Naive thymus-derived CD8-positive, alpha-beta T cell (primary cell): ENCODE data around the gene SH2D7. TPM values are rescaled to one million over a fixed set of nuclear protein-coding genes. Genes with fewer than 3 reads are reported as not detected.

Experiments used
- ATAC-seq, 2 donors: fragments of 150-1000 bp; cut with Tn5 transposase in 1 of 2; sonication (Bioruptor Pico), chemical (Tn5 transposase) in 1 of 2; 1 replicate in 1 of 2; 2 replicates in 1 of 2; pipeline ENCODE4 v1.10.0; 2021; ENCODE audit warnings: mild to moderate bottlenecking in 2 of 2, moderate library complexity in 2 of 2
- POLR2A ChIA-PET: fragments of 350-600 bp; sonication (Branson Sonifier 250); formaldehyde crosslinking; loops from one replicate; lab custom pipeline; 2021; ENCODE audit warnings: antibody characterized with exemption; lab: Charles Lee
- DNase-seq, 10 donors: peaks; one replicate each; pipeline versions ENCODE4 v3.0.0 to v3.0.0-alpha.2; 2020 to 2022
- H3K27ac Mint-ChIP-seq, 10 donors: one replicate each; pipeline ENCODE4 v1.8.0; 2020 to 2022; ENCODE audit warnings: mild to moderate bottlenecking in 10 of 10, mixed read lengths in 10 of 10, moderate library complexity in 4 of 10, inconsistent platforms in 1 of 10
- H3K27me3 Mint-ChIP-seq, 5 donors: one replicate each; pipeline ENCODE4 v1.8.0; 2021 to 2022; ENCODE audit warnings: mixed read lengths in 5 of 5
- H3K36me3 Mint-ChIP-seq, 3 donors: one replicate each; pipeline ENCODE4 v1.8.0; 2020 to 2022; ENCODE audit warnings: mixed read lengths in 3 of 3, mild to moderate bottlenecking in 2 of 3, inconsistent platforms in 1 of 3
- H3K4me1 Mint-ChIP-seq, 4 donors: one replicate each; pipeline ENCODE4 v1.8.0; 2021 to 2022; ENCODE audit warnings: mixed read lengths in 4 of 4
- H3K4me3 Mint-ChIP-seq, 10 donors: one replicate each; pipeline ENCODE4 v1.8.0; 2020 to 2022; ENCODE audit warnings: mild to moderate bottlenecking in 10 of 10, mixed read lengths in 10 of 10, moderate library complexity in 6 of 10, inconsistent platforms in 1 of 10
- H3K9me3 Mint-ChIP-seq, 9 donors: one replicate each; pipeline ENCODE4 v1.8.0; 2020 to 2022; ENCODE audit warnings: mixed read lengths in 9 of 9, mild to moderate bottlenecking in 3 of 9, inconsistent platforms in 1 of 9, moderate library complexity in 1 of 9
- polyA plus RNA-seq, 3 donors: library from polyadenylated mRNA; unstranded; fragments of 300-500 nt; fragmentation: Illumina TruSeq; gene quantifications; one replicate each; pipeline ENCODE4 v1.2.3, GENCODE V29; 2021
- total RNA-seq, 8 experiments: library from RNA in 2 of 8; stranded (reverse) in 2 of 8; gene quantifications; one replicate each; pipeline ENCODE4 v1.2.3 and lab custom pipeline; 2021 to 2026

The SH2D7 gene
- total and polyA plus RNA-seq, 5 experiments from 2014 or later = 0.19 TPM; not detected in 4

- ATAC-seq (peak; percentile 69 to 71), DNase-seq (peak in 2 of 10 donors; percentile 17 to 33)
- Mint-ChIP-seq H3K4me3 (peak overlapping the region; percentile 70 to 89 (median 80)), H3K9me3 (no peaks in the 10 kb centered on the region), H3K27me3 (no peaks in the 10 kb centered on the region), H3K4me1 (peaks cover 16 to 47% (median 32%) of the 10 kb centered on the region in 4 donors), H3K36me3 (no peaks in the 10 kb centered on the region), H3K27ac (peak overlapping the region; percentile 81 to 96 (median 94))
- POLR2A ChIA-PET = interaction anchor here (0.5 to 2.5 kb wide), 7 partner anchors 10 to 291 kb away, joined by 3 to 29 read pairs (median 4); partner anchors contain the start of genes DNAJA4, IDH3A, SKIC8 and TBC1D2B
Measured at GRCh38 chr15:78130466-78131294, 38.3 kb downstream of the SH2D7 start.

- H3K27ac Mint-ChIP-seq = peak within 1 kb of the TSS; percentile 83 to 96 (median 94)
- H3K36me3 Mint-ChIP-seq = no peaks in the 10 kb centered on the region
- DNase-seq (peak; percentile 68 to 87 (median 80)), ATAC-seq (peak; percentile 79 to 81)
- POLR2A ChIA-PET = interaction anchor here (0.5 to 2.5 kb wide), 8 partner anchors 9 to 291 kb away, joined by 3 to 29 read pairs (median 4); partner anchors contain the start of genes DNAJA4, IDH3A, SKIC8 and TBC1D2B
- H3K4me1 Mint-ChIP-seq = peaks cover 16 to 47% (median 33%) of the 10 kb centered on the region in 4 donors
- H3K4me3 Mint-ChIP-seq = peak within 1 kb of the TSS; percentile 77 to 89 (median 84)
- H3K27me3 Mint-ChIP-seq = no peaks in the 10 kb centered on the region
- H3K9me3 Mint-ChIP-seq = no peaks in the 10 kb centered on the region
Measured at GRCh38 chr15:78131295-78132061, 39.1 kb downstream of the SH2D7 start, which contains the start of gene CIB2. Gene CIB2, minus strand, starts transcription at chr15:78131445. Its CDS starts 230 bp downstream, at chr15:78131215.

GRCh38 chr15:78133801-78134200, 41.4 kb downstream of the SH2D7 start:
- no peaks in the 10 kb centered on the region for H3K27me3 Mint-ChIP-seq
- no peaks in the 10 kb centered on the region for H3K36me3 Mint-ChIP-seq
- H3K9me3 Mint-ChIP-seq = no peaks in the 10 kb centered on the region
- H3K4me1 Mint-ChIP-seq = peaks cover 14 to 38% (median 32%) of the 10 kb centered on the region in 4 donors
- DNase-seq = no peak
- ATAC-seq = no peak
- POLR2A ChIA-PET = no interaction called here
- H3K27ac Mint-ChIP-seq = peak overlapping the region in 3 of 10 donors; percentile 55 to 83 (median 58)
- no peak overlapping the region for H3K4me3 Mint-ChIP-seq

- H3K27ac Mint-ChIP-seq = no peak overlapping the region
- H3K27me3 Mint-ChIP-seq = no peaks in the 10 kb centered on the region
- no peak for ATAC-seq
- DNase-seq = no peak
- POLR2A ChIA-PET = interaction anchor here (1.1 kb wide), 1 partner anchor 10 kb away, joined by 3 read pairs; the partner anchor contains the start of gene IDH3A
- no peaks in the 10 kb centered on the region for H3K36me3 Mint-ChIP-seq
- peaks cover 0 to 2% (median under 1%) of the 10 kb centered on the region in 4 donors for H3K4me1 Mint-ChIP-seq
- H3K4me3 Mint-ChIP-seq = no peak overlapping the region
- no peaks in the 10 kb centered on the region for H3K9me3 Mint-ChIP-seq
Measured at GRCh38 chr15:78139578-78139977, 47.2 kb downstream of the SH2D7 start.

GRCh38 chr15:78140292-78140691, 47.9 kb downstream of the SH2D7 start:
- POLR2A ChIA-PET = interaction anchor here (1.2 kb wide), 1 partner anchor 9 kb away, joined by 4 read pairs; the partner anchor contains the start of gene CIB2
- Mint-ChIP-seq H3K27ac (no peak overlapping the region), H3K4me3 (no peak overlapping the region), H3K27me3 (no peaks in the 10 kb centered on the region), H3K4me1 (peaks cover 0 to 2% (median under 1%) of the 10 kb centered on the region in 4 donors), H3K9me3 (no peaks in the 10 kb centered on the region), H3K36me3 (no peaks in the 10 kb centered on the region)
- ATAC-seq (no peak), DNase-seq (no peak)

GRCh38 chr15:78142332-78142731, 50.0 kb downstream of the SH2D7 start:
- no peak overlapping the region for H3K27ac Mint-ChIP-seq
- no peaks in the 10 kb centered on the region for H3K27me3 Mint-ChIP-seq
- peaks cover 2 to 4% (median 3%) of the 10 kb centered on the region in 4 donors for H3K4me1 Mint-ChIP-seq
- H3K4me3 Mint-ChIP-seq = no peak overlapping the region
- no peaks in the 10 kb centered on the region for H3K9me3 Mint-ChIP-seq
- no peak for ATAC-seq
- no peak for DNase-seq
- H3K36me3 Mint-ChIP-seq = no peaks in the 10 kb centered on the region
- POLR2A ChIA-PET = no interaction called here

- H3K4me3 Mint-ChIP-seq = no peak overlapping the region
- H3K27me3 Mint-ChIP-seq = no peaks in the 10 kb centered on the region
- POLR2A ChIA-PET = interaction anchor here (0.6 to 4.8 kb wide), 2 partner anchors 15 to 390 kb away, joined by 3 to 29 read pairs; partner anchors contain the start of gene CIB2
- H3K27ac Mint-ChIP-seq = peak overlapping the region in 1 of 10 donors; percentile 34
- ATAC-seq = no peak
- H3K9me3 Mint-ChIP-seq = no peaks in the 10 kb centered on the region
- no peak for DNase-seq
- no peaks in the 10 kb centered on the region for H3K36me3 Mint-ChIP-seq
- peaks cover 22 to 36% (median 31%) of the 10 kb centered on the region in 4 donors for H3K4me1 Mint-ChIP-seq
Measured at GRCh38 chr15:78146425-78147154, 54.2 kb downstream of the SH2D7 start.

- POLR2A ChIA-PET = interaction anchor here (0.6 to 4.8 kb wide), 3 partner anchors 16 to 1284 kb away, joined by 3 to 29 read pairs (median 3); partner anchors contain the start of gene CIB2
- ATAC-seq (no peak), DNase-seq (no peak)
- Mint-ChIP-seq H3K4me3 (peak overlapping the region in 9 of 10 donors; percentile 23 to 89 (median 65)), H3K36me3 (no peaks in the 10 kb centered on the region), H3K4me1 (peaks cover 20 to 41% (median 33%) of the 10 kb centered on the region in 4 donors), H3K27me3 (no peaks in the 10 kb centered on the region), H3K9me3 (no peaks in the 10 kb centered on the region), H3K27ac (peak overlapping the region in 8 of 10 donors; percentile 15 to 80 (median 53))
Measured at GRCh38 chr15:78147566-78147965, 55.2 kb downstream of the SH2D7 start.

- Mint-ChIP-seq H3K4me1 (peaks cover 25 to 50% (median 42%) of the 10 kb centered on the region in 4 donors), H3K27ac (peak overlapping the region; percentile 91 to 97 (median 94)), H3K4me3 (peak overlapping the region; percentile 85 to 97 (median 94)), H3K9me3 (no peaks in the 10 kb centered on the region), H3K27me3 (no peaks in the 10 kb centered on the region), H3K36me3 (peaks cover 0 to 4% (median 0%) of the 10 kb centered on the region in 3 donors)
- ATAC-seq = peak; percentile 12 to 19
- POLR2A ChIA-PET = interaction anchor here (0.6 to 4.8 kb wide), 13 partner anchors 8 to 1285 kb away, joined by 3 to 29 read pairs (median 4); partner anchors contain the start of genes CIB2, DNAJA4, PSMA4 and SKIC8
- no peak for DNase-seq
Measured at GRCh38 chr15:78148392-78149067, 56.2 kb downstream of the SH2D7 start.

- POLR2A ChIA-PET = interaction anchor here (0.6 to 4.8 kb wide), 13 partner anchors 10 to 391 kb away, joined by 3 to 29 read pairs (median 4); partner anchors contain the start of genes CIB2, DNAJA4, PSMA4 and SKIC8
- Mint-ChIP-seq H3K36me3 (peaks cover 0 to 4% (median 0%) of the 10 kb centered on the region in 3 donors), H3K27ac (peak within 1 kb of the TSS; percentile 91 to 97 (median 94)), H3K4me1 (peaks cover 25 to 50% (median 42%) of the 10 kb centered on the region in 4 donors), H3K9me3 (no peaks in the 10 kb centered on the region), H3K27me3 (no peaks in the 10 kb centered on the region), H3K4me3 (peak within 1 kb of the TSS; percentile 88 to 97 (median 94))
- DNase-seq (peak; percentile 96 to 100 (median 99)), ATAC-seq (peak; percentile 87 to 94)
Measured at GRCh38 chr15:78149068-78149804, 56.9 kb downstream of the SH2D7 start, which contains the start of gene IDH3A. Gene IDH3A, plus strand, starts transcription at chr15:78149362. Its CDS starts 42 bp downstream, at chr15:78149404.
